HEK293T (cell line): Measurements from ENCODE around the gene UTP14C.

ENCODE experiments used
- CTCF ChIA-PET: fragments of 350-600 bp; formaldehyde crosslinking; extraction: SDS; loops from one replicate; lab custom pipeline; 2021; ENCODE audit warnings: antibody characterized with exemption, inconsistent platforms; lab: Yijun Ruan, JAX
- POLR2A ChIA-PET: fragments of 350-600 bp; formaldehyde crosslinking; extraction: SDS; loops from one replicate; lab custom pipeline; 2020; ENCODE audit warnings: antibody characterized with exemption, inconsistent platforms; lab: Yijun Ruan, JAX
- DNase-seq: peaks from one replicate; pipeline ENCODE4 v3.0.0; 2012; ENCODE audit warnings: mixed read lengths; ENCODE audit errors: extremely low spot score
- ARNT ChIP-seq: fragments of 450-650 bp; IDR thresholded peaks from 2 replicates; pipeline ENCODE4 v1.6.1; 2017; ENCODE audit warnings: mild to moderate bottlenecking
- BHLHE40 ChIP-seq: fragments of 450-650 bp; IDR thresholded peaks from 2 replicates; pipeline ENCODE4 v1.6.1; 2016; ENCODE audit warnings: mild to moderate bottlenecking, moderate library complexity, borderline replicate concordance
- CTBP1 ChIP-seq: fragments of 450-650 bp; IDR thresholded peaks from 2 replicates; pipeline ENCODE4 v1.6.1; 2016; ENCODE audit warnings: borderline replicate concordance
- ELF4 ChIP-seq: fragments of 450-650 bp; IDR thresholded peaks from 2 replicates; pipeline ENCODE4 v1.6.1; 2017; ENCODE audit warnings: antibody characterized with exemption
- FOXA1 ChIP-seq: fragments of 450-650 bp; IDR thresholded peaks from 2 replicates; pipeline ENCODE4 v1.6.1; 2016; ENCODE audit warnings: mild to moderate bottlenecking
- FOXK2 ChIP-seq: fragments of 450-650 bp; IDR thresholded peaks from 2 replicates; pipeline ENCODE4 v1.6.1; 2016; ENCODE audit warnings: mild to moderate bottlenecking
- FOXM1 ChIP-seq: fragments of 450-650 bp; IDR thresholded peaks from 2 replicates; pipeline ENCODE4 v1.6.1; 2017; ENCODE audit warnings: mild to moderate bottlenecking, borderline replicate concordance
- HDGF ChIP-seq: fragments of 450-650 bp; IDR thresholded peaks from 2 replicates; pipeline ENCODE4 v1.6.1; 2017; ENCODE audit warnings: antibody characterized with exemption, borderline replicate concordance
- L3MBTL2 ChIP-seq: fragments of 450-650 bp; conservative IDR thresholded peaks from 2 replicates; pipeline ENCODE4 v1.6.1; 2016; ENCODE audit warnings: mild to moderate bottlenecking
- LEF1 ChIP-seq: fragments of 450-650 bp; IDR thresholded peaks from 2 replicates; pipeline ENCODE4 v1.6.1; 2017; ENCODE audit warnings: mild to moderate bottlenecking, borderline replicate concordance
- NFRKB ChIP-seq: fragments of 450-650 bp; IDR thresholded peaks from 2 replicates; pipeline ENCODE4 v1.6.1; 2016; ENCODE audit warnings: mild to moderate bottlenecking, moderate library complexity
- PKNOX1 ChIP-seq: fragments of 450-650 bp; IDR thresholded peaks from 2 replicates; pipeline ENCODE4 v1.6.1; 2016
- SP1 ChIP-seq: fragments of 450-650 bp; IDR thresholded peaks from 2 replicates; pipeline ENCODE4 v1.6.1; 2017
- SUZ12 ChIP-seq: fragments of 450-650 bp; IDR thresholded peaks from 2 replicates; pipeline ENCODE4 v1.6.1; 2016; ENCODE audit warnings: mild to moderate bottlenecking
- TARDBP ChIP-seq: fragments of 450-650 bp; IDR thresholded peaks from 2 replicates; pipeline ENCODE4 v1.6.1; 2016
- ZNF384 ChIP-seq: fragments of 450-650 bp; IDR thresholded peaks from 2 replicates; pipeline ENCODE4 v1.6.1; 2016

Gene UTP14C

GRCh38 chr13:51997641-51998330 is 26.7 kb upstream of the UTP14C start:
- DNase-seq = peak; percentile 51
- ChIA-PET CTCF (interaction anchor here (0.9 to 1.4 kb wide), 2 partner anchors 42 to 129 kb away, joined by 3 read pairs; no protein-coding TSS in a partner anchor), POLR2A (interaction anchor here (1.1 kb wide), 1 partner anchor 19 kb away, joined by 4 read pairs; no protein-coding TSS in a partner anchor)
- no peak for TF ChIP-seq HDGF
- no peak for TF ChIP-seq ARNT
- TF ChIP-seq FOXK2 = peak; percentile 54; the same call in 1 of the 2 replicates
- no peak for TF ChIP-seq CTBP1
- TF ChIP-seq TARDBP = no peak
- no peak for TF ChIP-seq BHLHE40
- TF ChIP-seq NFRKB = no peak
- TF ChIP-seq L3MBTL2 = peak; percentile 50
- TF ChIP-seq SUZ12 = no peak
- no peak for TF ChIP-seq ELF4

GRCh38 chr13:51998723-51999509 is 25.6 kb upstream of the UTP14C start:
- ChIA-PET CTCF (interaction anchor here (0.9 to 1.4 kb wide), 4 partner anchors 14 to 129 kb away, joined by 3 to 8 read pairs (median 3); no protein-coding TSS in a partner anchor), POLR2A (interaction anchor here (0.9 to 1.1 kb wide), 2 partner anchors 20 to 127 kb away, joined by 3 to 4 read pairs; no protein-coding TSS in a partner anchor)
- no peak for TF ChIP-seq TARDBP
- TF ChIP-seq ARNT = no peak
- TF ChIP-seq LEF1 = no peak
- TF ChIP-seq PKNOX1 = no peak
- no peak for TF ChIP-seq SUZ12
- no peak for TF ChIP-seq FOXA1
- no peak for TF ChIP-seq FOXK2
- no peak for TF ChIP-seq SP1
- no peak for TF ChIP-seq NFRKB
- TF ChIP-seq HDGF = no peak
- no peak for TF ChIP-seq ELF4
- no peak for TF ChIP-seq CTBP1
- no peak for TF ChIP-seq BHLHE40
- DNase-seq = no peak

- no peak for TF ChIP-seq SUZ12
- TF ChIP-seq SP1 = no peak
- TF ChIP-seq FOXK2 = no peak
- ChIA-PET POLR2A (interaction anchor here (0.9 kb wide), 1 partner anchor 126 kb away, joined by 3 read pairs; no protein-coding TSS in a partner anchor), CTCF (interaction anchor here (1.2 to 1.4 kb wide), 2 partner anchors 14 to 128 kb away, joined by 3 to 8 read pairs; no protein-coding TSS in a partner anchor)
- no peak for DNase-seq
Observed at GRCh38 chr13:51999510-51999911, 25.0 kb upstream of the UTP14C start.

GRCh38 chr13:51999921-52000320 is 24.6 kb upstream of the UTP14C start:
- DNase-seq = no peak
- ChIA-PET CTCF (interaction anchor here (1.2 kb wide), 1 partner anchor 128 kb away, joined by 8 read pairs; no protein-coding TSS in a partner anchor), POLR2A (interaction anchor here (0.9 kb wide), 1 partner anchor 126 kb away, joined by 3 read pairs; no protein-coding TSS in a partner anchor)
- TF ChIP-seq FOXA1 (no peak), FOXK2 (no peak), SUZ12 (no peak), CTBP1 (no peak), LEF1 (no peak), SP1 (no peak)

GRCh38 chr13:52001120-52001731 is 23.3 kb upstream of the UTP14C start:
- ChIA-PET CTCF (interaction anchor here (0.7 kb wide), 1 partner anchor 28 kb away, joined by 3 read pairs; no protein-coding TSS in a partner anchor), POLR2A (no interaction called here)
- no peak for TF ChIP-seq BHLHE40
- no peak for TF ChIP-seq FOXK2
- TF ChIP-seq LEF1 = no peak
- no peak for TF ChIP-seq FOXM1
- TF ChIP-seq SP1 = no peak
- TF ChIP-seq L3MBTL2 = no peak
- TF ChIP-seq HDGF = no peak
- no peak for TF ChIP-seq PKNOX1
- no peak for TF ChIP-seq TARDBP
- no peak for TF ChIP-seq CTBP1
- TF ChIP-seq ARNT = no peak
- DNase-seq = peak; percentile 49

- POLR2A ChIA-PET = no interaction called here
- DNase-seq = no peak
- no peak for TF ChIP-seq FOXM1
- TF ChIP-seq ARNT = no peak
- TF ChIP-seq SP1 = no peak
- no peak for TF ChIP-seq ELF4
- TF ChIP-seq NFRKB = no peak
- TF ChIP-seq L3MBTL2 = no peak
- TF ChIP-seq PKNOX1 = no peak
- no peak for TF ChIP-seq SUZ12
- TF ChIP-seq BHLHE40 = no peak
- TF ChIP-seq FOXK2 = no peak
- no peak for TF ChIP-seq ZNF384
- no peak for TF ChIP-seq TARDBP
- CTCF ChIA-PET = interaction anchor here (0.5 to 0.6 kb wide), 2 partner anchors 9 to 127 kb away, joined by 3 read pairs; no protein-coding TSS in a partner anchor
Observed at GRCh38 chr13:52002361-52002760, 22.1 kb upstream of the UTP14C start.
